Liver (tissue), 9 donors: ENCODE results near the gene KIZ. TPM values are rescaled to one million over a fixed set of nuclear protein-coding genes. Genes with fewer than 3 reads are reported as not detected.

ENCODE experiments used
- DNase-seq: peaks from one replicate; pipeline ENCODE4 v3.0.0-alpha.2; 2017; ENCODE audit warnings: low spot score
- H3K27ac ChIP-seq, 2 donors: one replicate each; pipeline ENCODE4 v1.7.0; 2013; ENCODE audit warnings: inconsistent platforms in 2 of 2, low read length in 2 of 2, control low read depth in 1 of 2, low read depth in 1 of 2, mild to moderate bottlenecking in 1 of 2
- H3K27me3 ChIP-seq, 4 donors: one replicate each; pipeline versions ENCODE4 v1.6.1 to v1.7.0; 2013; ENCODE audit warnings: low read length in 3 of 4, inconsistent platforms in 1 of 4, mild to moderate bottlenecking in 1 of 4, moderate library complexity in 1 of 4; ENCODE audit not compliant: control insufficient read depth in 4 of 4, insufficient read depth in 4 of 4
- H3K36me3 ChIP-seq, 4 donors: one replicate each; pipeline versions ENCODE4 v1.6.1 to v1.7.0; 2013; ENCODE audit warnings: low read length in 3 of 4, mild to moderate bottlenecking in 3 of 4, low read depth in 1 of 4, moderate library complexity in 1 of 4; ENCODE audit not compliant: control insufficient read depth in 4 of 4, insufficient read depth in 3 of 4
- H3K4me1 ChIP-seq, 4 donors: one replicate each; pipeline versions ENCODE4 v1.6.1 to v1.7.0; 2013; ENCODE audit warnings: low read length in 3 of 4, mild to moderate bottlenecking in 3 of 4, moderate library complexity in 1 of 4; ENCODE audit not compliant: control insufficient read depth in 4 of 4, insufficient read depth in 4 of 4
- H3K4me3 ChIP-seq, 3 donors: one replicate each; pipeline versions ENCODE4 v1.6.1 to v1.7.0; 2013; ENCODE audit warnings: low read length in 3 of 3, control low read depth in 1 of 3, low read depth in 1 of 3, mild to moderate bottlenecking in 1 of 3
- H3K9ac ChIP-seq, 2 donors: one replicate each; pipeline ENCODE4 v1.7.0; 2013; ENCODE audit warnings: low read length in 2 of 2, mild to moderate bottlenecking in 2 of 2, moderate library complexity in 2 of 2, control low read depth in 1 of 2, low read depth in 1 of 2
- H3K9me3 ChIP-seq, 4 donors: one replicate each; pipeline versions ENCODE4 v1.6.1 to v1.7.0; 2013; ENCODE audit warnings: low read length in 3 of 4; ENCODE audit not compliant: control insufficient read depth in 4 of 4
- EGR1 ChIP-seq, 2 donors: IDR thresholded peaks; 2 replicates each; pipeline ENCODE4 v1.6.1; 2016 to 2018; ENCODE audit warnings: antibody characterized with exemption in 2 of 2, low read depth in 2 of 2
- FOXA1 ChIP-seq: IDR thresholded peaks from 2 replicates; pipeline ENCODE4 v1.6.1; 2016; ENCODE audit warnings: antibody characterized with exemption
- FOXA2 ChIP-seq: IDR thresholded peaks from 2 replicates; pipeline ENCODE4 v1.6.1; 2016; ENCODE audit warnings: antibody characterized with exemption
- GABPA ChIP-seq, 2 donors: IDR thresholded peaks in 1 of 2; conservative IDR thresholded peaks in 1 of 2; 2 replicates each; pipeline ENCODE4 v1.6.1; 2016; ENCODE audit warnings: antibody characterized with exemption in 2 of 2, mild to moderate bottlenecking in 1 of 2, moderate library complexity in 1 of 2
- HNF4A ChIP-seq, 2 donors: conservative IDR thresholded peaks; 2 replicates each; pipeline ENCODE4 v1.6.1; 2016; ENCODE audit warnings: antibody characterized with exemption in 2 of 2, mild to moderate bottlenecking in 2 of 2
- JUND ChIP-seq, 2 donors: IDR thresholded peaks; 2 replicates each; pipeline ENCODE4 v1.6.1; 2016; ENCODE audit warnings: antibody characterized with exemption in 2 of 2
- NR2F2 ChIP-seq: IDR thresholded peaks from 2 replicates; pipeline ENCODE4 v1.6.1; 2016; ENCODE audit warnings: antibody characterized with exemption
- RAD21 ChIP-seq, 2 donors: IDR thresholded peaks; 2 replicates each; pipeline ENCODE4 v1.6.1; 2016; ENCODE audit warnings: antibody characterized with exemption in 2 of 2, mild to moderate bottlenecking in 2 of 2
- RXRA ChIP-seq, 2 donors: IDR thresholded peaks; 2 replicates each; pipeline ENCODE4 v1.6.1; 2017 to 2018; ENCODE audit warnings: antibody characterized with exemption in 2 of 2, mild to moderate bottlenecking in 1 of 2
- SP1 ChIP-seq: IDR thresholded peaks from 2 replicates; pipeline ENCODE4 v1.6.1; 2018; ENCODE audit warnings: antibody characterized with exemption, mild to moderate bottlenecking
- TAF1 ChIP-seq: conservative IDR thresholded peaks from 2 replicates; pipeline ENCODE4 v1.6.1; 2016; ENCODE audit warnings: antibody characterized with exemption, mild to moderate bottlenecking
- YY1 ChIP-seq: IDR thresholded peaks from 2 replicates; pipeline ENCODE4 v1.6.1; 2016; ENCODE audit warnings: antibody characterized with exemption, mild to moderate bottlenecking
- WGBS: extraction: QIAGEN DNeasy Blood & Tissue Kit; methylation state at CpG from one replicate; pipeline ENCODE4 v1.1.7; 2013; 5-methylcytosine and 5-hydroxymethylcytosine counted together
- polyA plus RNA-seq, 2 donors: library from polyadenylated mRNA; stranded (reverse) in 1 of 2; unstranded in 1 of 2; fragments of 200-250 nt in 1 of 2; fragments of >200 nt in 1 of 2; fragmentation: Nextera tagmentation in 1 of 2; extraction: Ambion mirVana in 1 of 2; gene quantifications; one replicate each; pipeline versions ENCODE4 v1.2.1 to v1.2.3, GENCODE V29; 2013 to 2015
- total RNA-seq, 2 donors: library from RNA; depleted of rRNA; stranded (reverse); fragments of >200 nt; gene quantifications; one replicate each; pipeline ENCODE4 v1.2.3, GENCODE V29; 2014
- TF ChIP-seq, protein P1 (sequence below): fragments of 150-350 bp; IDR thresholded peaks from 2 replicates; pipeline ENCODE4 v1.5.1; 2017; ENCODE audit warnings: improper control_type of control experiment, low read depth, low read length; ENCODE audit not compliant: missing input control
- TF ChIP-seq, protein P2 (sequence below): IDR thresholded peaks from 2 replicates; pipeline ENCODE4 v1.6.1; 2016; ENCODE audit warnings: antibody characterized with exemption
- TF ChIP-seq, protein P3 (sequence below): IDR thresholded peaks from 2 replicates; pipeline ENCODE4 v1.6.1; 2016; ENCODE audit warnings: antibody characterized with exemption
- donor health status: healthy.
- donor health status: healthy.
- donor health status: healthy.
- donor health status: healthy.
- donor health status: healthy.

Gene KIZ
- total and polyA plus RNA-seq, 4 donors: 3.0 to 9.5 (median 5.2) TPM

DNA sequence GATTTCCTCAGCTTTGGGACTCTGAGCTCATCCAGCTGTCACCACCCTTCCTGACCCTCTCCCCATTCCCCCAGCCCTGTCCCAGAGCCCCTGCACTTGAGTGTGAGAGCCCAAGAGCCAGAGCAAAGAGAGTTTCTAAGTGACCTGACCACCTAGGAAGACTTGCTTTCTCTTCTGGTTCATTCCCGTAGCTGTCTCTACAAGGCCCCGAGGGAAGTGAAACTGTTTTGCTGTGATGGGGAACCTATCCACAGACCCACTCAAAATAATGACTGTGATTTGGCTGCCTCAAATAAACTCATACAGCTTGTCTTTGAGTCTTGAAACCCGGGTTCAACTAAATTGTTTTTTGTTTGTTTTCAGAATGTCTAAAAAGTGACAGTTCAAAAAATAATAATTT lies 102.6 kb downstream of the KIZ start (continued):
- TF ChIP-seq, protein P1, sequence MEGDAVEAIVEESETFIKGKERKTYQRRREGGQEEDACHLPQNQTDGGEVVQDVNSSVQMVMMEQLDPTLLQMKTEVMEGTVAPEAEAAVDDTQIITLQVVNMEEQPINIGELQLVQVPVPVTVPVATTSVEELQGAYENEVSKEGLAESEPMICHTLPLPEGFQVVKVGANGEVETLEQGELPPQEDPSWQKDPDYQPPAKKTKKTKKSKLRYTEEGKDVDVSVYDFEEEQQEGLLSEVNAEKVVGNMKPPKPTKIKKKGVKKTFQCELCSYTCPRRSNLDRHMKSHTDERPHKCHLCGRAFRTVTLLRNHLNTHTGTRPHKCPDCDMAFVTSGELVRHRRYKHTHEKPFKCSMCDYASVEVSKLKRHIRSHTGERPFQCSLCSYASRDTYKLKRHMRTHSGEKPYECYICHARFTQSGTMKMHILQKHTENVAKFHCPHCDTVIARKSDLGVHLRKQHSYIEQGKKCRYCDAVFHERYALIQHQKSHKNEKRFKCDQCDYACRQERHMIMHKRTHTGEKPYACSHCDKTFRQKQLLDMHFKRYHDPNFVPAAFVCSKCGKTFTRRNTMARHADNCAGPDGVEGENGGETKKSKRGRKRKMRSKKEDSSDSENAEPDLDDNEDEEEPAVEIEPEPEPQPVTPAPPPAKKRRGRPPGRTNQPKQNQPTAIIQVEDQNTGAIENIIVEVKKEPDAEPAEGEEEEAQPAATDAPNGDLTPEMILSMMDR: no peak
- TF ChIP-seq TAF1: no peak

DNA sequence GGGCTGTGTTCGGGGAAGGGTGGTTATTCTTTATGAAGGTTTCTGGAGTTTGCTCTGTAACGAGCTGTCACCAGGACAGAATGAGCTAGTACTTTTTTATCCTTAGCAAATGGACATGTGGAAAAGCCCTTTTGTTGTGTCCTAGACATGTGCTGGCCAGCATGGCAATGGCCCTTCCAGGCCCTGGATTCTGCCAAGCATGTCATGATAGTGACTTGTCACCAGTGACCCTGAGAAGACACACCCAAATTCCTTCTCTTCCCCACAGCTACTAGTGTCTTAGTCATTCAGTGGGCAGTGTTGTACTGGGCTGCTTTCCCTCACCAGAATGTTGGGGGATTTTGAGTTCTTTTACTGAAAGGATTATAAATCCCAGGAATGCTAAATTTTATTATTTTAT lies 103.3 kb downstream of the KIZ start:
- Histone ChIP-seq H3K36me3 (peaks cover 0 to 14% (median 8%) of the 10 kb centered on the region in 4 donors), H3K4me1 (no peaks in the 10 kb centered on the region), H3K4me3 (no peak overlapping the region), H3K9ac (no peak overlapping the region), H3K9me3 (no peaks in the 10 kb centered on the region), H3K27ac (no peak overlapping the region), H3K27me3 (no peaks in the 10 kb centered on the region)
- no peak for DNase-seq
- 96% methylated on average over 2 of the region's 2 CpGs for WGBS
- TF ChIP-seq, protein P1: no peak
- TF ChIP-seq, protein P2, sequence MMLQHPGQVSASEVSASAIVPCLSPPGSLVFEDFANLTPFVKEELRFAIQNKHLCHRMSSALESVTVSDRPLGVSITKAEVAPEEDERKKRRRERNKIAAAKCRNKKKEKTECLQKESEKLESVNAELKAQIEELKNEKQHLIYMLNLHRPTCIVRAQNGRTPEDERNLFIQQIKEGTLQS: no peak
- TF ChIP-seq YY1 (no peak), SP1 (no peak), HNF4A (conservative IDR thresholded peaks at IDR 0.05) (no peak), EGR1 (IDR thresholded peaks at IDR 0.05; ENCODE audit: low read depth in 2 of 2) (no peak), RAD21 (IDR thresholded peaks at IDR 0.05) (no peak), NR2F2 (no peak), TAF1 (no peak), FOXA1 (no peak), RXRA (IDR thresholded peaks at IDR 0.05) (no peak), FOXA2 (no peak), JUND (IDR thresholded peaks at IDR 0.05) (no peak), GABPA (IDR thresholded peaks at IDR 0.05 in 1 of 2, conservative IDR thresholded peaks at IDR 0.05 in 1 of 2) (no peak)

DNA sequence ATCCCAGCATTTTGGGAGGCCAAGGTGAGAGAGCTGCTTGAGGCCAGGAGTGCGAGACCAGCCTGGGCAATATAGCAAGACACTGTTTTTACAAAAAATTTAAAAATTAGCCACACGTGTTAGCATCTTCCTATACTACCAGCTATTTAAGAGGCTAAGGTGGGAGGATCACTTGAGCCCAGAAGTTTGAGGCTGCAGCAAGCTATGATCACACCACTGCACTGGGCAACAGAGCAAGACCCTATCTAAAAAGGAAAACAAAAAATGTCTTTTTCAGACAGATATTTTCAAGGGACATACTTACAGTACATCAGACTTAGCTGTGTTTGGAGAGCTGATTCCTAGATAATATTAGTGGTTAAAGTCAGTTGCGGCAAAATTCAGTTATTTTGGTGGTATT lies 104.3 kb downstream of the KIZ start:
- H3K4me1 ChIP-seq: peaks cover 0 to 2% (median under 1%) of the 10 kb centered on the region in 4 donors
- 98% methylated on average over 3 of the region's 3 CpGs for WGBS
- H3K36me3 ChIP-seq: peaks cover 0 to 14% (median 8%) of the 10 kb centered on the region in 4 donors
- TF ChIP-seq TAF1 (no peak), NR2F2 (no peak), SP1 (no peak), YY1 (no peak), RXRA (IDR thresholded peaks at IDR 0.05) (no peak), RAD21 (IDR thresholded peaks at IDR 0.05) (no peak), FOXA1 (no peak), HNF4A (conservative IDR thresholded peaks at IDR 0.05) (no peak)
- TF ChIP-seq, protein P3, sequence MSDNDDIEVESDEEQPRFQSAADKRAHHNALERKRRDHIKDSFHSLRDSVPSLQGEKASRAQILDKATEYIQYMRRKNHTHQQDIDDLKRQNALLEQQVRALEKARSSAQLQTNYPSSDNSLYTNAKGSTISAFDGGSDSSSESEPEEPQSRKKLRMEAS: no peak
- no peaks in the 10 kb centered on the region for H3K9me3 ChIP-seq
- no peak overlapping the region for H3K27ac ChIP-seq
- H3K4me3 ChIP-seq: no peak overlapping the region
- no peaks in the 10 kb centered on the region for H3K27me3 ChIP-seq
- no peak for DNase-seq
- H3K9ac ChIP-seq: no peak overlapping the region
